ENCODE data around the gene RBL1. TPM values are rescaled to one million over a fixed set of nuclear protein-coding genes. Genes with fewer than 3 reads are reported as not detected.
"Not testable (repeated sequence)": the region's sequence is repeated elsewhere in the genome, so short reads cannot be mapped to it uniquely, and the experiment has no call there.

The RBL1 gene
- total RNA-seq, 1 experiment from 2014 or later, result 30.2 TPM

DNA sequence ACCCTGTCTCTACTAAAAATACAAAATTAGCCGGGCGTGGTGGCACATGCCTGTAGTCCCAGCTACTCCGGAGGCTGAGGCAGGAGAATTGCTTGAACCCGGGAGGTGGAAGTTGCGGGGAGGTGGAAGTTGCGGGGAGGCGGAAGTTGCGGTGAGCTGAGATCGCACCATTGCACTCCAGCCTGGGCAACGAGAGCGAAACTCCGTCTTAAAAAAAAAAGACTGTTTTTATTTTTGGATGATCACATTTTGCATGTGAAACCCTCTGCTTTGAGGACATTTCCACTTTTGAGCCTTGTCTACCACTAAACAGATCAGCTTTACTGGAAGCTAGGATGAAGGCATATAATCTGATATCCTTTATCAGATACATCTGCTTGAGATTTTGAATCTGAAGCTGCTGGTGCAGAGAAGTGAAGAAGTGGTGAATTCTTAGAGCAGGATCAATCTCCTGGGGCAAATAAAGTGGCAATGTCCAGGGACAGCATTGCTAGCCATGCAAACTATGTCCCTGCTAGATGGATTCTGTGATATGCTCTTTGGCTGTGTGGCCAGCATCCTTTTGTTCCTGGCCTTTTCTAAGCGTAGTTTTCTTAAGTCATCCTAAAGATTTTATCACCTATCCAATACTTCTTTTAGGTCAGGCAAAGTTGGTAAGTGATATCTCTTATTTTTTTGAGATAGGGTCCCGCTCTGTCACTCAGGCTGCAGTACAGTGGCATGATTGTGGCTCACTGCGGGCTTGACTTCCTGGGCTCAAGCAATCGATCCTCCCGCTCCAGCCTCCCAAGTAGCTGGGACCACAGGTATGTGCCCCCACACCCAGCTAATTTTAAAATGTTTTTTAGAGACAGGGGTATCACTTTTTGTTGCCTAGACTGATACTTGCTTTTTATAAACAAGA, 23.3 kb downstream of the RBL1 start:
- TF ChIP-seq, protein P1, sequence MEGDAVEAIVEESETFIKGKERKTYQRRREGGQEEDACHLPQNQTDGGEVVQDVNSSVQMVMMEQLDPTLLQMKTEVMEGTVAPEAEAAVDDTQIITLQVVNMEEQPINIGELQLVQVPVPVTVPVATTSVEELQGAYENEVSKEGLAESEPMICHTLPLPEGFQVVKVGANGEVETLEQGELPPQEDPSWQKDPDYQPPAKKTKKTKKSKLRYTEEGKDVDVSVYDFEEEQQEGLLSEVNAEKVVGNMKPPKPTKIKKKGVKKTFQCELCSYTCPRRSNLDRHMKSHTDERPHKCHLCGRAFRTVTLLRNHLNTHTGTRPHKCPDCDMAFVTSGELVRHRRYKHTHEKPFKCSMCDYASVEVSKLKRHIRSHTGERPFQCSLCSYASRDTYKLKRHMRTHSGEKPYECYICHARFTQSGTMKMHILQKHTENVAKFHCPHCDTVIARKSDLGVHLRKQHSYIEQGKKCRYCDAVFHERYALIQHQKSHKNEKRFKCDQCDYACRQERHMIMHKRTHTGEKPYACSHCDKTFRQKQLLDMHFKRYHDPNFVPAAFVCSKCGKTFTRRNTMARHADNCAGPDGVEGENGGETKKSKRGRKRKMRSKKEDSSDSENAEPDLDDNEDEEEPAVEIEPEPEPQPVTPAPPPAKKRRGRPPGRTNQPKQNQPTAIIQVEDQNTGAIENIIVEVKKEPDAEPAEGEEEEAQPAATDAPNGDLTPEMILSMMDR (conservative IDR thresholded peaks at IDR 0.05; ENCODE audit: low read depth, low read length), result no peak
- TF ChIP-seq EZH2 (IDR thresholded peaks at IDR 0.05; ENCODE audit: borderline replicate concordance, low read depth, low read length, poor library complexity, severe bottlenecking), result no peak
- DNase-seq (ENCODE audit: low spot score), result no peak
- Histone ChIP-seq H3K9me3 (ENCODE audit: low read depth, low read length, poor library complexity, severe bottlenecking) (no peaks in the 10 kb centered on the region), H3K27me3 (replicated peaks; ENCODE audit: insufficient read depth, low read depth, low read length, poor library complexity) (no peaks in the 10 kb centered on the region), H3K4me3 (ENCODE audit: low read depth, low read length, poor library complexity, severe bottlenecking) (no peak overlapping the region), H3K4me1 (ENCODE audit: insufficient read depth, low read length, poor library complexity, severe bottlenecking) (no peaks in the 10 kb centered on the region), H3K36me3 (ENCODE audit: insufficient read depth, low read length, poor library complexity, severe bottlenecking) (peaks cover 15% of the 10 kb centered on the region), H3K27ac (ENCODE audit: low read depth, low read length, poor library complexity, severe bottlenecking) (no peak overlapping the region)
- CTCF ChIA-PET, result interaction anchor here (0.7 kb wide), 1 partner anchor 571 kb away, joined by 4 read pairs; no protein-coding TSS in a partner anchor
- intact Hi-C loops (cut with micrococcal nuclease; ENCODE audit: unreplicated experiment), result no loop called here
- POLR2A ChIA-PET (ENCODE audit: low non-redundant PET), result no interaction called here
- no TSS peak for BruUV-seq (replicated peaks)

DNA sequence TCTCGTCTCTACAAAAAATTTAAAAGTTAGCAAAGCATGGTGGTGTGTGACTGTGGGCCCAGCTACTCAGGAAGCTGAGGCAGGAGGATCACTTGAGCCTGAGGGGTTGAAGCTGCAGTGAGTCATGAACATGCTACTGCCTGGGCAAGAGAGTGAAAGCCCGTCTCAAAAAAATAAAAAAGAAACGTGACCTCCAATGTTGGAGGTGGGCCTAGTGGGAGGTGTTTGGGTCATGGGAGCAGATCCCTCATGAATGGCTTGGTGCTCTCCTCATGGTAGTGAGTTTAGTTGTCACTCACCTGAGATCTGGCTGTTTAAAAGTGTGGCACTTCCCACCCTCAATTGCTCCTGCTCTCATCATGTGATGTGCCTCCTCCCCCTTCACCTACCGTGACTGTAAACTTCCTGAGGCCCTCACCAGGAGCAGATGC, 24.3 kb downstream of the RBL1 start:
- CTCF ChIA-PET, result no interaction called here
- POLR2A ChIA-PET (ENCODE audit: low non-redundant PET), result no interaction called here

DNA sequence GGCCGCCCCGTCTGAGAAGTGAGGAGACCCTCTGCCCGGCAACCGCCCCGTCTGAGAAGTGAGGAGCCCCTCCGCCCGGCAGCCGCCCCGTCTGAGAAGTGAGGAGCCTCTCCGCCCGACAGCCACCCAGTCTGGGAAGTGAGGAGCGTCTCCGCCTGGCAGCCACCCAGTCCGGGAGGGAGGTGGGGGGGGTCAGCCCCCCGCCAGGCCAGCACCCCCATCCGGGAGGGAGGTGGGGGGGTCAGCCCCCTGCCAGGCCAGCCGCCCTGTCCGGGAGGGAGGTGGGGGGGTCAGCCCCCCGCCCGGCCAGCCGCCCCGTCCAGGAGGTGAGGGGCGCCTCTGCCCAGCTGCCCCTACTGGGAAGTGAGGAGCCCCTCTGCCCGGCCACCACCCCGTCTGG, 26.2 kb downstream of the RBL1 start:
- H3K27ac ChIP-seq (ENCODE audit: low read depth, low read length, poor library complexity, severe bottlenecking); intact Hi-C loops (cut with micrococcal nuclease; ENCODE audit: unreplicated experiment): not testable (repeated sequence)

More for the DNA sequence above, 24.3 kb downstream of the RBL1 start:
- Histone ChIP-seq H3K4me3 (ENCODE audit: low read depth, low read length, poor library complexity, severe bottlenecking) (no peak overlapping the region), H3K36me3 (ENCODE audit: insufficient read depth, low read length, poor library complexity, severe bottlenecking) (peaks cover 19% of the 10 kb centered on the region), H3K27ac (ENCODE audit: low read depth, low read length, poor library complexity, severe bottlenecking) (no peak overlapping the region), H3K4me1 (ENCODE audit: insufficient read depth, low read length, poor library complexity, severe bottlenecking) (no peaks in the 10 kb centered on the region), H3K9me3 (ENCODE audit: low read depth, low read length, poor library complexity, severe bottlenecking) (no peaks in the 10 kb centered on the region), H3K27me3 (replicated peaks; ENCODE audit: insufficient read depth, low read depth, low read length, poor library complexity) (no peaks in the 10 kb centered on the region)
- BruUV-seq (replicated peaks), result no TSS peak
- intact Hi-C loops (cut with micrococcal nuclease; ENCODE audit: unreplicated experiment), result no loop called here
- no peak for DNase-seq (ENCODE audit: low spot score)
- TF ChIP-seq EZH2 (IDR thresholded peaks at IDR 0.05; ENCODE audit: borderline replicate concordance, low read depth, low read length, poor library complexity, severe bottlenecking), result no peak
- TF ChIP-seq, protein P1 (conservative IDR thresholded peaks at IDR 0.05; ENCODE audit: low read depth, low read length), result no peak

More for the DNA sequence above, 26.2 kb downstream of the RBL1 start:
- DNase-seq (ENCODE audit: low spot score); POLR2A ChIA-PET (ENCODE audit: low non-redundant PET); CTCF ChIA-PET; H3K27me3 ChIP-seq (replicated peaks; ENCODE audit: insufficient read depth, low read depth, low read length, poor library complexity); H3K4me1 ChIP-seq (ENCODE audit: insufficient read depth, low read length, poor library complexity, severe bottlenecking); H3K4me3 ChIP-seq (ENCODE audit: low read depth, low read length, poor library complexity, severe bottlenecking); BruUV-seq (replicated peaks); H3K9me3 ChIP-seq (ENCODE audit: low read depth, low read length, poor library complexity, severe bottlenecking): not testable (repeated sequence)
- H3K36me3 ChIP-seq (ENCODE audit: insufficient read depth, low read length, poor library complexity, severe bottlenecking), result peaks cover 22% of the 10 kb centered on the region

All from A673 (cell line).